PC-9 (cell line): Measurements from ENCODE around the gene UNC13B.
"Not testable (repeated sequence)": the region's sequence is repeated elsewhere in the genome, so short reads cannot be mapped to it uniquely, and the experiment has no call there.

Source experiments
- EZH2 ChIP-seq: fragments of 200-600 bp; sonication (generic); IDR thresholded peaks from 2 replicates; pipeline ENCODE4 v1.8.0; 2017; ENCODE audit warnings: antibody characterized with exemption, low read depth
- TF ChIP-seq, protein P1 (sequence below): fragments of 200-600 bp; sonication (generic); conservative IDR thresholded peaks from 2 replicates; pipeline ENCODE4 v1.6.1; 2017; ENCODE audit warnings: mixed run types, antibody characterized with exemption, mild to moderate bottlenecking, moderate library complexity

DNA sequence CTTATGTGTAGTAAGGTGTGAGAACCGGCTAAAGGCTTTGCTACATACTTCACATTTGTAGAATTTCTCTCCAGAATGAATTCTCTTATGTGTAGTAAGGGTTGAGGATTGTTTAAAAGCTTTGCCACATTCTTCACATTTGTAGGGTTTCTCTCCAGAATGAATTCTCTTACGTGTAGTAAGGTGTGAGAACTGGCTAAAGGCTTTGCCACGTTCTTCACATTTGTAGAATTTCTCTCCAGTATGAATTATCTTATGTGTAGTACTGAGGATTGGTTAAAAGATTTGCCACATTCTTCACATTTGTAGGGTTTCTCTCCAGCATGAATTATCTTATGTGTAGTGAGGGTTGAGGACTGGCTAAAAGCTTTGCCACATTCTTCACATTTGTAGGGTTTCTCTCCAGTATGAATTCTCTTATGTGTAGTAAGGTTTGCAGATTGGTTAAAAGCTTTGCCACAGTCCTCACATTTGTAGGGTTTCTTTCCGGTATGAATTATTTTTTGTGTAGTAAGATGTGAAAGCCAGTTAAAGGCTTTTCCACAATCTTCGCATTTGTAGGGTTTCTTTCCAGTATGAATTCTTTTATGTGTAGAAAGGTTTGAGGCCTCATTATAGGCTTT, 13.8 kb upstream of the UNC13B start:
- TF ChIP-seq, protein P1, sequence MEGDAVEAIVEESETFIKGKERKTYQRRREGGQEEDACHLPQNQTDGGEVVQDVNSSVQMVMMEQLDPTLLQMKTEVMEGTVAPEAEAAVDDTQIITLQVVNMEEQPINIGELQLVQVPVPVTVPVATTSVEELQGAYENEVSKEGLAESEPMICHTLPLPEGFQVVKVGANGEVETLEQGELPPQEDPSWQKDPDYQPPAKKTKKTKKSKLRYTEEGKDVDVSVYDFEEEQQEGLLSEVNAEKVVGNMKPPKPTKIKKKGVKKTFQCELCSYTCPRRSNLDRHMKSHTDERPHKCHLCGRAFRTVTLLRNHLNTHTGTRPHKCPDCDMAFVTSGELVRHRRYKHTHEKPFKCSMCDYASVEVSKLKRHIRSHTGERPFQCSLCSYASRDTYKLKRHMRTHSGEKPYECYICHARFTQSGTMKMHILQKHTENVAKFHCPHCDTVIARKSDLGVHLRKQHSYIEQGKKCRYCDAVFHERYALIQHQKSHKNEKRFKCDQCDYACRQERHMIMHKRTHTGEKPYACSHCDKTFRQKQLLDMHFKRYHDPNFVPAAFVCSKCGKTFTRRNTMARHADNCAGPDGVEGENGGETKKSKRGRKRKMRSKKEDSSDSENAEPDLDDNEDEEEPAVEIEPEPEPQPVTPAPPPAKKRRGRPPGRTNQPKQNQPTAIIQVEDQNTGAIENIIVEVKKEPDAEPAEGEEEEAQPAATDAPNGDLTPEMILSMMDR: not testable (repeated sequence)
- TF ChIP-seq EZH2: not testable (repeated sequence)
